Testis (tissue), 3 donors: ENCODE results near the gene DNAAF6. TPM values are rescaled to one million over a fixed set of nuclear protein-coding genes. Genes with fewer than 3 reads are reported as not detected.

Source experiments
- DNase-seq: peaks from one replicate; pipeline ENCODE4 v3.0.0-alpha.2; 2019
- H3K27ac ChIP-seq, 2 donors: fragments of 200-600 bp; sonication (generic); one replicate each; pipeline ENCODE4 v1.5.1; 2019
- H3K27me3 ChIP-seq: fragments of 200-600 bp; sonication (generic); one replicate; pipeline ENCODE4 v1.5.1; 2019
- H3K36me3 ChIP-seq: fragments of 200-600 bp; sonication (generic); one replicate; pipeline ENCODE4 v1.5.1; 2017; ENCODE audit warnings: low read depth; ENCODE audit errors: missing control alignments
- H3K4me1 ChIP-seq: fragments of 200-600 bp; sonication (generic); one replicate; pipeline ENCODE4 v1.5.1; 2019
- H3K4me3 ChIP-seq, 2 donors: fragments of 200-600 bp; sonication (generic); one replicate each; pipeline ENCODE4 v1.5.1; 2017 to 2019
- H3K9me3 ChIP-seq: fragments of 200-600 bp; sonication (generic); one replicate; pipeline ENCODE4 v1.5.1; 2017
- CTCF ChIP-seq, 3 experiments: fragments of 450-650 bp in 2 of 3; fragments of 200-600 bp in 1 of 3; sonication (generic) in 1 of 3; IDR thresholded peaks; one replicate each; pipeline ENCODE4 v1.5.1; 2016 to 2019; ENCODE audit warnings: antibody characterized with exemption in 3 of 3, mild to moderate bottlenecking in 2 of 3, moderate library complexity in 1 of 3
- POLR2A ChIP-seq: fragments of 450-650 bp; IDR thresholded peaks from one replicate; pipeline ENCODE4 v1.6.1; 2017; ENCODE audit warnings: antibody characterized with exemption, mild to moderate bottlenecking, moderate library complexity
- WGBS, 2 donors: methylation state at CpG; one replicate each; pipeline ENCODE4 v1.1.5; 2018; 5-methylcytosine and 5-hydroxymethylcytosine counted together
- intact Hi-C: fragments of 100-400 bp; cut with DNase I; formaldehyde crosslinking; loops from one replicate; pipeline ENCODE4 v1.15.1; 2023; ENCODE audit warnings: low total_unique reads
- polyA plus RNA-seq: library from polyadenylated mRNA; stranded (reverse); fragments of 350-450 nt; fragmentation: Illumina TruSeq; extraction: RNeasy Lipid Tissue Mini Kit (QIAGEN cat#74804); gene quantifications from one replicate; pipeline ENCODE4 v1.2.3, GENCODE V29; 2014; ENCODE audit warnings: low read depth, low replicate concordance; ENCODE audit not compliant: insufficient read depth
- small RNA-seq, 2 donors: library from RNA; depleted of rRNA; stranded (forward); fragments of <200 nt; gene quantifications; one replicate each; pipeline ENCODE3, GENCODE V24; 2016
- total RNA-seq, 2 donors: library from RNA; depleted of rRNA; stranded (reverse); fragments of >200 nt; gene quantifications; one replicate each; pipeline ENCODE4 v1.2.3, GENCODE V29; 2016

DNAAF6 gene
- total and polyA plus RNA-seq, 3 donors from 2014 or later: 2.6 to 16.1 (median 3.0) TPM

- Histone ChIP-seq H3K9me3 (no peaks in the 10 kb centered on the region), H3K36me3 (no peaks in the 10 kb centered on the region), H3K4me3 (no peak overlapping the region), H3K27me3 (no peaks in the 10 kb centered on the region), H3K4me1 (no peaks in the 10 kb centered on the region), H3K27ac (no peak overlapping the region)
- 86 to 89% methylated on average over 2 of the region's 2 CpGs for WGBS, 2 donors
- TF ChIP-seq CTCF (IDR thresholded peaks at IDR 0.05) (no peak), POLR2A (no peak)
- intact Hi-C loops: no loop called here
- DNase-seq: no peak
Measured at GRCh38 chrX:107290019-107290418, 83.6 kb downstream of the DNAAF6 start.

GRCh38 chrX:107293056-107293455 lies 86.6 kb downstream of the DNAAF6 start:
- H3K36me3 ChIP-seq: no peaks in the 10 kb centered on the region
- TF ChIP-seq POLR2A (no peak), CTCF (IDR thresholded peaks at IDR 0.05) (no peak)
- no peaks in the 10 kb centered on the region for H3K27me3 ChIP-seq
- intact Hi-C loops: no loop called here
- H3K4me3 ChIP-seq: no peak overlapping the region
- DNase-seq: no peak
- H3K9me3 ChIP-seq: no peaks in the 10 kb centered on the region
- no peak overlapping the region for H3K27ac ChIP-seq
- H3K4me1 ChIP-seq: no peaks in the 10 kb centered on the region
- 77 to 81% methylated on average over 2 of the region's 2 CpGs for WGBS, 2 donors

Small RNAs within 50 kb of the gene (small RNA-seq; reads per million reads assigned to genes)
- gene RF00019: 0 reads per million in 2 donors

Other genes with a start within 250 kb of the DNAAF6 start
- gene MORC4, start 206.4 kb upstream of the DNAAF6 start, total RNA-seq: 10 to 100 TPM; 46.0 to 51.9 TPM
- gene MORC4, start 206.4 kb upstream of the DNAAF6 start, polyA plus RNA-seq: 29.4 TPM
- gene RBM41, start 87.8 kb upstream of the DNAAF6 start, total RNA-seq: 10 to 100 TPM; 24.7 to 41.2 TPM
- gene RBM41, start 87.8 kb upstream of the DNAAF6 start, polyA plus RNA-seq: 7.0 TPM
- gene NUP62CL, start 178 bp upstream of the DNAAF6 start, total RNA-seq: 10 to 100 TPM; 31.0 to 34.4 TPM
- gene NUP62CL, start 178 bp upstream of the DNAAF6 start, polyA plus RNA-seq: 21.9 TPM
- gene FRMPD3, start 243.0 kb downstream of the DNAAF6 start, total RNA-seq: 1 to 10 TPM; 1.5 to 2.0 TPM
- gene FRMPD3, start 243.0 kb downstream of the DNAAF6 start, polyA plus RNA-seq: 0.74 TPM